HG02840 (cell line): ENCODE data around the gene ABRAXAS1.
A peak's percentile ranks its signal among the peaks of the same experiment; 100 is the strongest.

Experiments used
- ATAC-seq: cut with Tn5 transposase; IDR thresholded peaks from one replicate; pipeline ENCODE4 v1.9.1; 2021; ENCODE audit warnings: mild to moderate bottlenecking, moderate library complexity, moderate number of reproducible peaks; ENCODE audit not compliant: unreplicated experiment, low FRiP score

The ABRAXAS1 gene

GRCh38 chr4:83455281-83456183 is 29.4 kb downstream of the ABRAXAS1 start, which contains the start of the genes HELQ and MRPS18C:
Gene HELQ, minus strand, starts transcription at chr4:83455823. Its CDS starts 130 bp downstream, at chr4:83455693.
Gene MRPS18C, plus strand, starts transcription at chr4:83456058. Its CDS starts 20 bp downstream, at chr4:83456078.
- peak; percentile 97 for ATAC-seq

- no peak for ATAC-seq
Observed at GRCh38 chr4:83454686-83455085, 30.2 kb downstream of the ABRAXAS1 start.

GRCh38 chr4:83449009-83449408 is 35.9 kb downstream of the ABRAXAS1 start:
- no peak for ATAC-seq

GRCh38 chr4:83440899-83441298 is 44.0 kb downstream of the ABRAXAS1 start:
- ATAC-seq, result no peak

- no peak for ATAC-seq
Observed at GRCh38 chr4:83440148-83440814, 44.6 kb downstream of the ABRAXAS1 start.

GRCh38 chr4:83438719-83439118 is 46.2 kb downstream of the ABRAXAS1 start:
- ATAC-seq, result no peak

GRCh38 chr4:83436680-83437079 is 48.2 kb downstream of the ABRAXAS1 start:
- no peak for ATAC-seq

- no peak for ATAC-seq
Observed at GRCh38 chr4:83431200-83431599, 53.7 kb downstream of the ABRAXAS1 start.

GRCh38 chr4:83418211-83418610 is 66.7 kb downstream of the ABRAXAS1 start:
- no peak for ATAC-seq

- ATAC-seq, result no peak
Observed at GRCh38 chr4:83417566-83417965, 67.3 kb downstream of the ABRAXAS1 start.

GRCh38 chr4:83413676-83414075 is 71.2 kb downstream of the ABRAXAS1 start:
- ATAC-seq, result no peak
